ENCODE measurements around the gene SFSWAP. TPM values are rescaled to one million over a fixed set of nuclear protein-coding genes. Genes with fewer than 3 reads are reported as not detected.

SFSWAP gene
- polyA plus RNA-seq, 4 donors = 19.7 to 34.7 (median 33.4) TPM

GRCh38 chr12:131799828-131800593, 89.1 kb downstream of the SFSWAP start:
- H3K36me3 ChIP-seq (ENCODE audit: control insufficient read depth in 3 of 3, insufficient read depth in 2 of 3, low read depth in 1 of 3, low read length in 3 of 3) = peaks cover 3 to 67% (median 9%) of the 10 kb centered on the region in 3 donors
- 88 to 92% (median 89%) methylated on average over 29 of the region's 29 CpGs for WGBS, 3 donors
- no peak for FAIRE-seq

DNA sequence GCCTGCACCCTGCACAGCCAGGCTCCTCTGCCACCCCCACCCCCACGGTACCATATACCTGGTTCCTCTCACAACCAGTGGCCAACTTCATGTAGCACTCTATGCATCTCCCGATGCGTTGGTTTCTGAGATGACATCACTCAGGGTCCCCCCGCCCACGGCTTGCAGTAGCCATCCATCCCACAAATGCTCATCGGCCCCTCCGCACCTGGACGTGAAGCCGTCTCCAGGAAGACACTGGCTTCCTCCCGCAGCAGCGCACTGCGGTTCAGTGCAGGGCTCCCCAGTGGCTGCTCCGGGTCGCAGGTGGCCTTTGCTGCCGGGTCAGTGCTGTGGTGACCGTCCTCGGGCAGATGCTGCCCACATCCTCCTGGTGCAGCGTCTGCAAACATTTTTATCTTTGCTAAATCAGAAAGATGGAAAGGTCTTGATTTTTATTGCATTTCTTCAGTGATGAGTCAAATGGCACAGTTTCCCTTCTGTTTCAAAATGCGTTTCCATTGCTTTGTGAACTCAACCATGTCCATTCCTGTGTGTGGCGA, 89.8 kb downstream of the SFSWAP start:
- Histone ChIP-seq H3K27ac (ENCODE audit: low read depth in 1 of 3, low read length in 2 of 3) (no peak overlapping the region), H3K4me3 (ENCODE audit: low read depth in 1 of 3, low read length in 3 of 3) (no peak overlapping the region), H3K9me3 (ENCODE audit: control insufficient read depth in 2 of 2, insufficient read depth in 1 of 2, low read depth in 1 of 2, low read length in 1 of 2) (no peaks in the 10 kb centered on the region), H3K4me1 (ENCODE audit: control insufficient read depth in 3 of 3, insufficient read depth in 2 of 3, low read depth in 1 of 3, low read length in 2 of 3) (no peaks in the 10 kb centered on the region), H3K27me3 (ENCODE audit: control insufficient read depth in 3 of 3, insufficient read depth in 3 of 3, low read length in 3 of 3) (no peaks in the 10 kb centered on the region), H3K36me3 (ENCODE audit: control insufficient read depth in 3 of 3, insufficient read depth in 2 of 3, low read depth in 1 of 3, low read length in 3 of 3) (peaks cover 3 to 61% (median 9%) of the 10 kb centered on the region in 3 donors)
- FAIRE-seq (no peak), DNase-seq (no peak)
- WGBS, 3 donors = 88 to 96% (median 92%) methylated on average over 20 of the region's 20 CpGs

More at GRCh38 chr12:131799828-131800593, 89.1 kb downstream of the SFSWAP start:
- Histone ChIP-seq H3K4me3 (ENCODE audit: low read depth in 1 of 3, low read length in 3 of 3) (no peak overlapping the region), H3K4me1 (ENCODE audit: control insufficient read depth in 3 of 3, insufficient read depth in 2 of 3, low read depth in 1 of 3, low read length in 2 of 3) (no peaks in the 10 kb centered on the region), H3K27me3 (ENCODE audit: control insufficient read depth in 3 of 3, insufficient read depth in 3 of 3, low read length in 3 of 3) (no peaks in the 10 kb centered on the region), H3K9me3 (ENCODE audit: control insufficient read depth in 2 of 2, insufficient read depth in 1 of 2, low read depth in 1 of 2, low read length in 1 of 2) (no peaks in the 10 kb centered on the region), H3K27ac (ENCODE audit: low read depth in 1 of 3, low read length in 2 of 3) (no peak overlapping the region)
- DNase-seq = no peak

GRCh38 chr12:131801254-131801866, 90.5 kb downstream of the SFSWAP start:
- Histone ChIP-seq H3K9me3 (ENCODE audit: control insufficient read depth in 2 of 2, insufficient read depth in 1 of 2, low read depth in 1 of 2, low read length in 1 of 2) (no peaks in the 10 kb centered on the region), H3K4me3 (ENCODE audit: low read depth in 1 of 3, low read length in 3 of 3) (no peak overlapping the region), H3K27ac (ENCODE audit: low read depth in 1 of 3, low read length in 2 of 3) (no peak overlapping the region), H3K36me3 (ENCODE audit: control insufficient read depth in 3 of 3, insufficient read depth in 2 of 3, low read depth in 1 of 3, low read length in 3 of 3) (peaks cover 3 to 56% (median 9%) of the 10 kb centered on the region in 3 donors), H3K4me1 (ENCODE audit: control insufficient read depth in 3 of 3, insufficient read depth in 2 of 3, low read depth in 1 of 3, low read length in 2 of 3) (no peaks in the 10 kb centered on the region), H3K27me3 (ENCODE audit: control insufficient read depth in 3 of 3, insufficient read depth in 3 of 3, low read length in 3 of 3) (no peaks in the 10 kb centered on the region)
- 77 to 83% (median 82%) methylated on average over 23 to 35 of the region's 35 CpGs for WGBS, 3 donors
- no peak for DNase-seq
- FAIRE-seq = no peak

DNA sequence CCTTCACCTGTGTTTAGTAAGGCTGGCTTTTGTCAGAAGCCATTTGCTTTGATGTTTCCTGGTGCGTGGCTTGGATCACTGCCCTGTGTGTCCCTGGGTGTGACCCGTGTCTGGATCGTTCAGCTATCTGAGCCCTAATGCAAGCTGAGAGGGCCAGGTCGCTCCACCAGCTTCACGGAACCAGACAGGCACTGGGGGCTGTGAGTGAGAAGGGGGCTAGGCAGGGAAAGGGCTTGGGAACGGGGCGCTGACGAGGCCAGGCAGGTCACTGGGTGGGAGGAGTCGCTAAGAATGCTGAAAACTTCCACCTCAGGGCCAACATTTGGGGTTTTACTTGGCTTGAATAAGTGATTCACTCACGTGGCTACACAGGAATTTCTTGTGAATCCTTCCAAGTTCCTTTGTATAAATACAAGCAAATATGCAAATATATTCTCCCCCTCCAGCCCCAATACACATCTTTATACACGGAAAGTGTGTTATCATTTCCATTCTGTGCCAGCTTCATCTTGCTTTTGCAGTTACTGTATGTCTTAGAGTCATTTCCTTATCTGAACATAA, 93.2 kb downstream of the SFSWAP start:
- no peak for FAIRE-seq
- 19 to 35% (median 29%) methylated on average over 11 of the region's 11 CpGs for WGBS, 3 donors
- H3K27ac ChIP-seq (ENCODE audit: low read depth in 1 of 3, low read length in 2 of 3) = peak overlapping the region in 1 of 3 donors; percentile 12

DNA sequence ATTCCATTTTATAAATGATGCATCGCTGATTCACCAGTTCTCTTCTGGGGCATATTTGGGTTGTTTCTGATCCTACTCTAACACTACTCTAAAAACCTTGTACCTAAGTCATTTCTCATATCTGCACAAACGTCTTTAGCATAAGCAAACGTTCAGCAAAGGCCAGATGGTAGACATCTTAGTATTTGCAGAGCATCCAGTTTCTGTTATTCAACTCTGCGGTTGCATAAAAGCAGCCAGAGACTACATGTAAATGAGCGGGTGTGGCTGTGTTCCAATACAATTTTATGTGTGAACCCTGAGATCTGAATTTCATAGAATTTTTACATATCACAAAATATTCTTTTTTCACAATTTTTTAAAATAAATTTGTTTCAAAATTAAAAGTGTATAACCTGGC, 94.5 kb downstream of the SFSWAP start:
- H3K4me1 ChIP-seq (ENCODE audit: control insufficient read depth in 3 of 3, insufficient read depth in 2 of 3, low read depth in 1 of 3, low read length in 2 of 3) = no peaks in the 10 kb centered on the region
- H3K4me3 ChIP-seq (ENCODE audit: low read depth in 1 of 3, low read length in 3 of 3) = no peak overlapping the region
- peaks cover 0 to 23% (median 2%) of the 10 kb centered on the region in 3 donors for H3K36me3 ChIP-seq (ENCODE audit: control insufficient read depth in 3 of 3, insufficient read depth in 2 of 3, low read depth in 1 of 3, low read length in 3 of 3)
- H3K9me3 ChIP-seq (ENCODE audit: control insufficient read depth in 2 of 2, insufficient read depth in 1 of 2, low read depth in 1 of 2, low read length in 1 of 2) = no peaks in the 10 kb centered on the region
- H3K27me3 ChIP-seq (ENCODE audit: control insufficient read depth in 3 of 3, insufficient read depth in 3 of 3, low read length in 3 of 3) = no peaks in the 10 kb centered on the region
- 56 to 76% (median 60%) methylated on average over 5 of the region's 5 CpGs for WGBS, 3 donors
- DNase-seq (no peak), FAIRE-seq (no peak)
- H3K27ac ChIP-seq (ENCODE audit: low read depth in 1 of 3, low read length in 2 of 3) = no peak overlapping the region

More for the DNA sequence above, 93.2 kb downstream of the SFSWAP start:
- DNase-seq = peak in 1 of 2 donors; percentile 37
- Histone ChIP-seq H3K27me3 (ENCODE audit: control insufficient read depth in 3 of 3, insufficient read depth in 3 of 3, low read length in 3 of 3) (no peaks in the 10 kb centered on the region), H3K36me3 (ENCODE audit: control insufficient read depth in 3 of 3, insufficient read depth in 2 of 3, low read depth in 1 of 3, low read length in 3 of 3) (peaks cover 0 to 36% (median 4%) of the 10 kb centered on the region in 3 donors), H3K4me1 (ENCODE audit: control insufficient read depth in 3 of 3, insufficient read depth in 2 of 3, low read depth in 1 of 3, low read length in 2 of 3) (no peaks in the 10 kb centered on the region), H3K4me3 (ENCODE audit: low read depth in 1 of 3, low read length in 3 of 3) (no peak overlapping the region), H3K9me3 (ENCODE audit: control insufficient read depth in 2 of 2, insufficient read depth in 1 of 2, low read depth in 1 of 2, low read length in 1 of 2) (no peaks in the 10 kb centered on the region)

DNA sequence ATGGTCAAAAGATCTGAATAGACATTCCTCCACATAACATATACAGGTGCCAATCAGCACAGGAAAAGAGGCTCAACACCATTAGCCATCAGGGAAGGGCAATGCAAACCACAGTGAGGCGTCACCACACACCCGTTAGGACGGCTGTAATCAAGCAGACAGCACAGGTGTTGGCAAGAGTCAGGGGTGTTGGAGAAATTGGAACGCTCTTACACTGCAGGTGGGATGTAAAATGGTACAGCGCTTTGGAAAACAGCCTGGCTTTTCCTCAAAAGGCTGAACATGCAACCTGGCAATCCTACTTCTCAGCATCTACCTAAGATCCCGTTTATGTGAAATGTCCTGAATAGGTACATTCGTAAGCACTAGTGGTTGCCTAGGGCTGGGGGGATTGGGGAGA, 95.8 kb downstream of the SFSWAP start:
- WGBS, 3 donors = 64 to 74% (median 72%) methylated on average over 7 of the region's 7 CpGs
- no peak overlapping the region for H3K27ac ChIP-seq (ENCODE audit: low read depth in 1 of 3, low read length in 2 of 3)
- H3K36me3 ChIP-seq (ENCODE audit: control insufficient read depth in 3 of 3, insufficient read depth in 2 of 3, low read depth in 1 of 3, low read length in 3 of 3) = peaks cover 0 to 13% (median 0%) of the 10 kb centered on the region in 3 donors
- DNase-seq = no peak
- H3K27me3 ChIP-seq (ENCODE audit: control insufficient read depth in 3 of 3, insufficient read depth in 3 of 3, low read length in 3 of 3) = no peaks in the 10 kb centered on the region
- no peak overlapping the region for H3K4me3 ChIP-seq (ENCODE audit: low read depth in 1 of 3, low read length in 3 of 3)
- no peak for FAIRE-seq
- H3K4me1 ChIP-seq (ENCODE audit: control insufficient read depth in 3 of 3, insufficient read depth in 2 of 3, low read depth in 1 of 3, low read length in 2 of 3) = no peaks in the 10 kb centered on the region
- peaks cover 0 to 2% of the 10 kb centered on the region in 2 donors for H3K9me3 ChIP-seq (ENCODE audit: control insufficient read depth in 2 of 2, insufficient read depth in 1 of 2, low read depth in 1 of 2, low read length in 1 of 2)

DNA sequence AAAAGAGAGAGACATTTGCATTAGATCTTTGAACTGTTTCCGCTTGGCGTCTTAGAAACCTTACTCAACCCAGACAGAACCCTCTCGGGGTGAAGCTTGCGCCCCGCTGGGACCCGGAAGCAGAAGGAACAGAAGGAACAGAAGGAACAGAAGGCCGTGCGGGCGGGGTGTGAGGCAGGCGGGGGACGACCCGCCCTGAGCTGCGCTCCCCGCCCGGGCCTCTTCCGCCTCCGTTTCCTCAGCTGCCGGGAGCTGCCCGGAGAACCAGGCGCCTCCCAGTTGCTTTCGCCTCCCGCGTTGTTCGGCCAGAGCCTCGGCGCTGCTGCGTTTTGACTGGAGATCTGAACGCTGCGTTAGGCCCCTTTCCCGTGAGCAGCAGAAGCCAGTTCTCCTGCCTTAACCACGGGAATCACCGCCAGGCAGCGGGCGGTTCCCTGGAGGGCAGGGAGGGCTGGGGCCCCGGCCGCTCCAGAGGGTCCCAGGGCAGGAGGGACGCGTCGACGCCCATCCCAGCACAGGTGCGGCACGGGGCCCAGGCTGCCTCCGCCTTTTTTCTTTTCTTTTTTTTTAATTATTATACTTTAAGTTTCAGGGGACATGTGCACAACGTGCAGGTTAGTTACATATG, 98.0 kb downstream of the SFSWAP start:
- whole genome bisulfite sequencing, 3 donors = 62 to 67% (median 65%) methylated on average over 43 to 44 of the region's 44 CpGs
- no peaks in the 10 kb centered on the region for H3K27me3 ChIP-seq (ENCODE audit: control insufficient read depth in 3 of 3, insufficient read depth in 3 of 3, low read length in 3 of 3)
- no peaks in the 10 kb centered on the region for H3K4me1 ChIP-seq (ENCODE audit: control insufficient read depth in 3 of 3, insufficient read depth in 2 of 3, low read depth in 1 of 3, low read length in 2 of 3)
- FAIRE-seq = no peak
- H3K4me3 ChIP-seq (ENCODE audit: low read depth in 1 of 3, low read length in 3 of 3) = peak overlapping the region in 2 of 3 donors; percentile 7 to 30
- no peaks in the 10 kb centered on the region for H3K36me3 ChIP-seq (ENCODE audit: control insufficient read depth in 3 of 3, insufficient read depth in 2 of 3, low read depth in 1 of 3, low read length in 3 of 3)
- peaks cover 1 to 12% of the 10 kb centered on the region in 2 donors for H3K9me3 ChIP-seq (ENCODE audit: control insufficient read depth in 2 of 2, insufficient read depth in 1 of 2, low read depth in 1 of 2, low read length in 1 of 2)
- peak overlapping the region in 1 of 3 donors; percentile 21 for H3K27ac ChIP-seq (ENCODE audit: low read depth in 1 of 3, low read length in 2 of 3)
- peak in 1 of 2 donors; percentile 13 for DNase-seq
